ENCODE data around the gene SOX1. TPM values are rescaled to one million over a fixed set of nuclear protein-coding genes. Genes with fewer than 3 reads are reported as not detected.

Gene SOX1
- total and polyA plus RNA-seq, 7 donors: under 0.01 to 0.36 (median 0.01) TPM; not detected in 4

DNA sequence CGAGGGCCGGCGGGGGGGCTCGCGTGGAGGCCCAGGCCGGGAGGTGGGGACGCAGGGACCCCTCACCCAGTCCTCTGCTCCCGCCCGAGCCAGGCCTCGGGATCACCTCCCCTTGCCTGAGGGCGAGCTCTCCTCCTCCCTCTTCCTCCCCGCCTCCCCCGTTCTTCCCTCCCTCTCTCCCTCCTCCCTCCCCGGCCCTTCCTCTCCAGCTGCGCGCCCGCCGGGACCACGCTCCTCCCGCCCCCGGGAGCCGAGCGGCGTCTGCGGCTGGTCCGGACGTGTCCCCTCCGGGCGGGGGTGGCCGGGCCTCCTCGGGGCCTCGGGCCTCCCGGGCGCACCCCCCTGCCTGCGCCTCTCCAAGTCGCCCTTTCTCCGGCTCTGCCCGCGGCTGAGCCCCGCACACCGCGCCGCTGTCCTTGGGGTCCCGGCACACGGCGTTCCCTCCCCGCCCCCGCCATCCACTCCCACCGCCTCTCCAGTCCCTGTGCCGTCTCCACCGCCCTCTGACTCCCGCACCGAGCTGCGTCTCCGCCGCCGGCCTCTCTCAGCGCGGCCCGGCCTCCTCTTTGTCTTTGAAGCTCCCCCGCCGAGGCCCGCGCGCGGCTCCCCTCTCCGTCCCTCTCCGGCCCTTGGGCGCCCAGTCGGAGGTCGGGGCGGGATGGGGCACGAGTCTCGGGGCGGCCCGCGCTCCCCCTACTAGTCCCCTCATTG is 5.7 kb downstream of the SOX1 start:
- Histone ChIP-seq H3K9me3 (no peaks in the 10 kb centered on the region), H3K27me3 (peaks cover 58 to 99% (median 73%) of the 10 kb centered on the region in 3 donors), H3K27ac (no peak overlapping the region), H3K4me3 (peak overlapping the region; percentile 8 to 37 (median 30)), H3K36me3 (no peaks in the 10 kb centered on the region), H3K4me1 (peaks cover 0 to 27% (median 22%) of the 10 kb centered on the region in 4 donors)
- WGBS, 2 donors: 3% methylated on average over 77 of the region's 77 CpGs
- TF ChIP-seq EP300 (IDR thresholded peaks at IDR 0.05) (no peak), POLR2A (IDR thresholded peaks at IDR 0.05) (no peak), POLR2AphosphoS5 (IDR thresholded peaks at IDR 0.05) (no peak)
- TF ChIP-seq, protein P1, sequence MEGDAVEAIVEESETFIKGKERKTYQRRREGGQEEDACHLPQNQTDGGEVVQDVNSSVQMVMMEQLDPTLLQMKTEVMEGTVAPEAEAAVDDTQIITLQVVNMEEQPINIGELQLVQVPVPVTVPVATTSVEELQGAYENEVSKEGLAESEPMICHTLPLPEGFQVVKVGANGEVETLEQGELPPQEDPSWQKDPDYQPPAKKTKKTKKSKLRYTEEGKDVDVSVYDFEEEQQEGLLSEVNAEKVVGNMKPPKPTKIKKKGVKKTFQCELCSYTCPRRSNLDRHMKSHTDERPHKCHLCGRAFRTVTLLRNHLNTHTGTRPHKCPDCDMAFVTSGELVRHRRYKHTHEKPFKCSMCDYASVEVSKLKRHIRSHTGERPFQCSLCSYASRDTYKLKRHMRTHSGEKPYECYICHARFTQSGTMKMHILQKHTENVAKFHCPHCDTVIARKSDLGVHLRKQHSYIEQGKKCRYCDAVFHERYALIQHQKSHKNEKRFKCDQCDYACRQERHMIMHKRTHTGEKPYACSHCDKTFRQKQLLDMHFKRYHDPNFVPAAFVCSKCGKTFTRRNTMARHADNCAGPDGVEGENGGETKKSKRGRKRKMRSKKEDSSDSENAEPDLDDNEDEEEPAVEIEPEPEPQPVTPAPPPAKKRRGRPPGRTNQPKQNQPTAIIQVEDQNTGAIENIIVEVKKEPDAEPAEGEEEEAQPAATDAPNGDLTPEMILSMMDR (IDR thresholded peaks at IDR 0.05): no peak
- intact Hi-C loops (cut with DNase I): no loop called here
- DNase-seq: no peak

DNA sequence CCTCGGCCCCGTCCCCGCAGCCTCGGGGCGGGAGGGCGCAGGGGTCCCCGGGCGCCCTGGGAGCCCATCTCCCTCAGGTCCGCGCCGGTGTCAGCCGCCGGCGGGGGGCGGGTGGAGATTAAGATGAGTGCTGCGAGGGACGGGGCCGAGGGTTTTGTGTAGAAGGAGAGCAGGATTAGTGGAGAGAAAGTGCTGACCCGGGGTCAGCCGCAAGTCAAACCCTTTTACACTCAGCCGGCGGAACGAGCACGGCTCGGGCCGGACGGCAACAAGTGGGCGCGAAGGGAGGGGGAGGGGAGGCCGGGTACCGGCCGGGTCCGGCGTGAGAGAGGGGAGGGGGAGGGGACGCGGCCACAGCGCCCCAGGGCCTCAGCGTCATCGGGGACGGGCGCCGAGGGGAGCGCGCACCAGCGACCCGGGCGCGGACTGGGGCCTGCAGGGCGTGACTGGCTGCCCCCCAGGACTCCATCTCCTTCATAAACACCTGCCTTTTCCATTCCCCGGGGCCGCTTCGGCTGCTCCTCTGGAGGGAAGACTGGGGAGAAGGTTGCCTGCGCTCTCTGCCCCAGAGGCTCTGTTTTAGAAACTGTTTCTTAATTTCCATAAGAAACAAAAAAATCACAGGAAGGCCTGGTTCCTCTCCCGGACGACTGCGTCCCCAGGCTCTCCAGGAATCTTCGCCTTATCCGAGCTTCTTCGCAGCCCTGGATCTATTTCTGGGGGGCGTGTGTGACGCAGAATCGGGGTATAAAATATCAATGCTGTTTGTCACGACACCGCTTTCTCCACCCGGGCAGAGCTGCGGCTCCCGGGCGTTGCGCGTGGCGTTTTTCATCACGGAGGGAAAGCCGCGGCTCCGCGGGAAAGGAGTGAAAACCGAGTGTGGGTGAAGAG is 6.5 kb downstream of the SOX1 start:
- peak overlapping the region in 3 of 4 donors; percentile 26 to 37 (median 33) for H3K4me3 ChIP-seq
- no peak for TF ChIP-seq POLR2A (IDR thresholded peaks at IDR 0.05)
- TF ChIP-seq, protein P1 (IDR thresholded peaks at IDR 0.05): no peak
- no peak for TF ChIP-seq POLR2AphosphoS5 (IDR thresholded peaks at IDR 0.05)
- no peak for TF ChIP-seq EP300 (IDR thresholded peaks at IDR 0.05)
- H3K4me1 ChIP-seq: peaks cover 0 to 27% (median 22%) of the 10 kb centered on the region in 4 donors
- H3K27ac ChIP-seq: no peak overlapping the region
- 4% methylated on average over 77 of the region's 77 CpGs for WGBS, 2 donors
- no peaks in the 10 kb centered on the region for H3K9me3 ChIP-seq
- intact Hi-C loops (cut with DNase I): no loop called here
- DNase-seq: peak; percentile 50
- no peaks in the 10 kb centered on the region for H3K36me3 ChIP-seq
- H3K27me3 ChIP-seq: peaks cover 57 to 100% (median 81%) of the 10 kb centered on the region in 3 donors

DNA sequence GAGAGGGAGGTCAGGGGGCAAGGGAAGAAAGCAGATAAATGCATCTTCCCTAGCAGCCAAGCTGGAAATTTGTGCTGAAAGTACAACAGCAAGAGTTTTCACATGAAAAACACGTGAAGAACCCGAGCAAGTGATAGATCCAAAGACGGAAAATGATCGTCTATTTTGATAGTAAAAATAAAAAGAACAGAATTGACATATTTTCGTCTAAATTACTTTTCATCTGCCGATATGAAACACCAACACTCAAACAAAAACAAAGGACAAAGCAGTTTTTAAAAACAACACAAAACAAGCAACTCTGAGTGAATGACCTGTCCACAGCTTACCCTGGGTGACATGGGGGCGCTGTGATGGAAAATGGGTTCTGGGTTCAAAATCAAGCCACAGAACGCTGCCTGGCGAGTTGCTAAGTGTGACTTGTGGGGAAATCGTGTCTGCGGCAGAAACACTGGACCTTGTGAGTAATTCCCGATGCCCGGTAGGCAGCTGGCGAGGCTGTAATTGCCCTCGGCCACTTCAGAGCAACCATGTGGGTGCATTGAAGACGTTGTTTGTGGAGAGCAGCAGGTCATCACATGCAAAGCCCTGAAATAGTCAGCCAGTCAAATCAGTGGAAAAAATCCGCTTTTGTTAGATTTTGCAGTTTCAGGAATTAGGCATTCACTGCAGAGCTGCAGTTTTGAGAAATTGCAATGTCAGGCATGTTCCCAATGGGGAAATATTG is 7.4 kb downstream of the SOX1 start:
- 7 to 8% methylated on average over 17 of the region's 17 CpGs for WGBS, 2 donors
- no peak overlapping the region for H3K4me3 ChIP-seq
- DNase-seq: no peak
- intact Hi-C loops (cut with DNase I): no loop called here
- no peak overlapping the region for H3K27ac ChIP-seq
- H3K4me1 ChIP-seq: peaks cover 0 to 22% (median 19%) of the 10 kb centered on the region in 4 donors
- no peaks in the 10 kb centered on the region for H3K9me3 ChIP-seq
- H3K27me3 ChIP-seq: peaks cover 49 to 100% (median 76%) of the 10 kb centered on the region in 3 donors
- TF ChIP-seq, protein P1 (IDR thresholded peaks at IDR 0.05): no peak
- TF ChIP-seq POLR2AphosphoS5 (IDR thresholded peaks at IDR 0.05) (no peak), EP300 (IDR thresholded peaks at IDR 0.05) (no peak), POLR2A (IDR thresholded peaks at IDR 0.05) (no peak)
- no peaks in the 10 kb centered on the region for H3K36me3 ChIP-seq

DNA sequence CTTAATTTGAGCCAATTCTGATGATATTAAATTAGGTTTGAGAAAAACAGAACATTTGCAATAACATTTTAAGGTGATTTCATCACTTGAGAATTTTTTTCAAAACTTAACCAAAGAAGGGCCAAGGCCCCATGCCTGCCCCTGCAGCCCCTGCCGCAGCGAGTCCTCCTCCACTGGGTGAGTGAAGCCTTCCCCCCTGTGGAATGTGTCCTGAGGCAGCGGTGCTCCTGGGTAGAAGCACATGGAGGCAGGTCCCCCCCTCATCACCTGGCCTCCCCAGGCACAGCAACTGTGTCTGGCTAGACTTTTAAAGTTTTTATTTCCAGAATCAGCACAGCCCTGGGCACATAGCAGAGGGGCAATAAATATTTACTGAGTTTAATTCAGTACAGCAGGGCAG is 10.8 kb downstream of the SOX1 start:
- H3K9me3 ChIP-seq: peaks cover 0 to under 1% (median 0%) of the 10 kb centered on the region in 4 donors
- no peaks in the 10 kb centered on the region for H3K36me3 ChIP-seq
- peaks cover 23 to 72% (median 50%) of the 10 kb centered on the region in 3 donors for H3K27me3 ChIP-seq
- intact Hi-C loops (cut with DNase I): no loop called here
- TF ChIP-seq, protein P1 (IDR thresholded peaks at IDR 0.05): no peak
- no peak for TF ChIP-seq POLR2A (IDR thresholded peaks at IDR 0.05)
- TF ChIP-seq POLR2AphosphoS5 (IDR thresholded peaks at IDR 0.05): no peak
- no peak for TF ChIP-seq EP300 (IDR thresholded peaks at IDR 0.05)
- DNase-seq: no peak
- no peak overlapping the region for H3K27ac ChIP-seq
- H3K4me1 ChIP-seq: peaks cover 0 to 14% (median 11%) of the 10 kb centered on the region in 4 donors
- no peak overlapping the region for H3K4me3 ChIP-seq
- 17 to 29% methylated on average over 3 of the region's 3 CpGs for WGBS, 2 donors
